Embryonic facial prominence (tissue), 1 donor: Measurements from ENCODE around the gene SPON2.

Source experiments
- DNase-seq: peaks from one replicate; pipeline ENCODE4 v3.0.0-alpha.2; 2016; ENCODE audit errors: extremely low spot score

The SPON2 gene

GRCh38 chr4:1195109-1195671 lies 22.8 kb upstream of the SPON2 start:
- no peak for DNase-seq

DNA sequence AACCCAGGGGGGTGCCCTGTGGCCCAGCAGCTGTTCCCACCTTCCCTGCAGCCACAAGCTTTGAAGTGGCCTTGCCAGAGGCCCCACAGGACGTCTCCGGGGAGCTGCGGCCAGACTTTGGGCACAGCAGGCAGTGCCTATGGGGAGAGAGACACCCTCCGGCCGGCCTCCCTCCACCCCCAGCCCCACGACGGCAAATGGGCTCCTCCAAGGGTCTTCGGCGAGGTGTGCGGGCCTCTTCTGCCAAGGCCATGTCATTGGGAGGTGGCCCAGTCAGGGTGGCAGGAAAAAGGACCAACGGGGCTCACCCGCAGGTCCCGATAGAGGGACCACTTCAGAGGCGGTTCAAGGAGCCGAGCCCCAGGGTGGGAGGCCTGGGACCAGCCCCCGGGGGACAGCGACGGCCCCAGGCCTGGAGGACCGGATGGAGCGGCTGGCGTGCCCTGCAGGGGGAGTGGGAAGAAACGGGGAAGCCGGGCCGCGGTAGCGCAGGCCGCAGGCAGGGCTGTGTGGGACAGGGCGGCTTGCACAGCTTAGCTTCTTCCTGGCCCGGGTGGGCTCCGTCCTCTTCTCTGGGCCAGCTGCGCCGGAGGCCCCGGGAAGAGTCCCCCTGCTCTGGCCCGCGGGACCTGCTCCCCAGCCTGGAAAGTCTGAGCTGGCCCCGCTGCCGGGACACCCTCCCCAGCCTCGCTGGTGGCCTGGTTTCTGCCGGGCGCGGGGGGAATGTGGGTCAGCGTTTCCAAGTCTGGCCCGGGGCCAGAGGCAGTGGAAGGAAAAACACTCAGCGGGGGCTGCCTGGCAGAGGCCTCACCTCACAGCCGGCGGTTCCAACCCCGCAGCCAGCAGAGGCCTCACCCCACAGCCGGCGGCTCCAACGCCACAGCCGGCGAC lies 21.9 kb upstream of the SPON2 start:
- no peak for DNase-seq

DNA sequence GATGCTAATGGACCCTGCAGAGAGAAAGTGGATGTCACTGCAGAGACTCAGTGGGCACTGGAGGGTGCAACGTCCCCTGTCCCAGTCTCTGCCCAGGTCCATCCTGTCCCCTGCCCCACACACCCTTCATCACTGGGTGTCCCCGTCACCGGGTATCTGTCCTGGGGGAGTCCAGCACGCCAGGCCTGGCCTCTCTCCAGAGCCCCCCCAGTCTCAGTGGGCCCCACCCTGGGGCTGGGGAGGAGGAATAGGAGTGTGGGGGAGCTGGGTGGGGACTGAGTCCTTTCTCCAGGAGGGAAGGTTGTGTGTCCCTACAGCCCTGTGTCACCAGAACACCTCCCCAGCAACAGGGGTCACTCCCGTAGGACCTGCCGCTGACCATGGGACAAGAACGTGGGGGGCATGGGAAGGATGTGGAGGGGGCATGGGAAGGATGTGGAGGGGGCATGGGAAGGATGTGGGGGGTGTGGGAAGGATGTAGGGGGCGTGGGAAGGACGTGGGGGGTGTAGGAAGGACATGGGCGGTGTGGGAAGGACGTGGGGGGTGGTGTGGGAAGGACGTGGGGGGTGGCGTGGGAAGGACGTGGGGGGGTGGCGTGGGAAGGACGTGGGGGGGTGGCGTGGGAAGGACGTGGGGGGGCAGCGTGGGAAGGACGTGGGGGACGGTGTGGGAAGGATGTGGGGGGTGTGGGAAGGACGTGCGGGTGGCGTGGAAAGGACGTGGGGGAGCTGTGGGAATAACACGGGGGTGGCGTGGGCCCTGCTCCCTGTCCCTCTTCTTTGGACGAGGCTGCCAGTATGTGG lies 21.0 kb upstream of the SPON2 start:
- DNase-seq, result no peak

DNA sequence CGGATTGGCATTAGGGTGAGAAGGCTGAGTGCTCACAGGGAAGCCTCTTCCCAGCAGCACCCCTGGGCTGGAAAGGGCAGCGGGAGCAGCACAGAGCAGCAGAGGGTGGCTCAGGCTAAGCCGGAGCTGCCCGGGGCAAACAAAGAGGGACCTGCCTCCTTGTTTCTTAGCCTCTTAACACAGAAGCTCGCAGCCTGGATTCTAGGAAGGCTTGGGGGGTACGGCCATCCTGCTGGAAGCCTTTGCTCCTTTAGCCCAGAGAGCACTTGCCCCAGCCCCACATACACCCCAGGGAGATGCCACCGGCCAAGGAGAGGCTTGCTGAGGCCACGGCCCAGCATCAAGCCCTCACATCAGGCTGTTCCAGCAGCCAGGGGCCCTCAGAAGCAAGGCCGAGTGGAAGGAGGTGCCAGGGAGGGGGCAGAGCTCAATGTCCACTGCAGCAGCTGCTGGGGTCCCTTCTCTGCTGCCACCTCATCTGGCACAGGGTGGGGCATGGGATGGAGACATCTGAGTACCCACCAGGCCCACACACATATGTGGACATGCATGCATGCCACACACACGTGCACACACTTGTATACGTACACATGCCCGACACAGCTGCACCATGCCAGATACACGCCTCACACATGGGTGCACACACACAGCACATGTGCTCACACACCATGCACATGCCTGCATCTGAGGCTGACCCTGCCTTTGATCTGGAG lies 20.3 kb upstream of the SPON2 start:
- DNase-seq, result no peak

DNA sequence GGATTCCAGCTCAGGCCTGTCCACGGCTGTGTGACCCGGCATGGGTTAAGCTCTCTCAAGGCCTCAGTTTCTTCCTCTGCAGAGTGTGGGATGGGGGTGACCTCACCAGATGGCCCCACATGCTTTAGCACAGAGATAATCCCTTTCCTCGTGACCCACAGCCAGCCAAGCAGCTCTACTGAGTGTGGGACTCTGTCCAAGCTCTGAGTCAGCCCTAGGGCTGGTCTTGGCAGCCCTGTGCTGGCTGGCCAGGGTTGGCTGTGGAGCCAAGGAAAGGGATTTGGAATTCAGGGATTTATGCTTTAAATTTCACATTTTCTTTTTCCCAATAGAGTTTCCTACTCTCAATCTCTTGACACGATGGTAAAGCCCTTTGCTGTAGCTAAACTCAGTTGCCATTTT lies 19.7 kb upstream of the SPON2 start:
- DNase-seq, result no peak

GRCh38 chr4:1191621-1192020 lies 19.2 kb upstream of the SPON2 start:
- DNase-seq, result no peak

- DNase-seq, result no peak
Measured at GRCh38 chr4:1187182-1187581, 14.8 kb upstream of the SPON2 start.

GRCh38 chr4:1183985-1184773 lies 11.8 kb upstream of the SPON2 start:
- no peak for DNase-seq

- DNase-seq, result no peak
Measured at GRCh38 chr4:1182313-1182712, 9.9 kb upstream of the SPON2 start.

DNA sequence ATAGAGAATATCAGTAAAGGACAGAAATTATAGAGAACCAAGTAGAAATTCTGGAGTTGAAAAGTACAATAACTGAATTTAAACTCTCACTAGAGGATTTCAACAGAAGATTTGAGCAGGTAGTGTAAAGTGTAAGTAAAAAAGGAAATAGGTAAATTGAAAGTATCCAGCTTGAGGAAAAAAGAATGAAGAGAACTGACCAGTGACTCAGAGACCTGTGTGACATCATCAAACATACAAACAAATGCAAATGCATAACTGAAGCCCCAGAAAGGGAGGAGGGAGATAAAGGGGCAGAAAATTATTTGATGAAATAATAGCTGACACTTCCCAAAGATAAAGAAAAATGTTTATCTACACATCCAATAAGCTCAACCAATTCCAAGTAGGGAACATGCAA lies 8.3 kb upstream of the SPON2 start:
- no peak for DNase-seq

- no peak for DNase-seq
Measured at GRCh38 chr4:1179976-1180375, 7.6 kb upstream of the SPON2 start.

- DNase-seq, result peak; percentile 3
Measured at GRCh38 chr4:1179089-1179441, 6.7 kb upstream of the SPON2 start.

DNA sequence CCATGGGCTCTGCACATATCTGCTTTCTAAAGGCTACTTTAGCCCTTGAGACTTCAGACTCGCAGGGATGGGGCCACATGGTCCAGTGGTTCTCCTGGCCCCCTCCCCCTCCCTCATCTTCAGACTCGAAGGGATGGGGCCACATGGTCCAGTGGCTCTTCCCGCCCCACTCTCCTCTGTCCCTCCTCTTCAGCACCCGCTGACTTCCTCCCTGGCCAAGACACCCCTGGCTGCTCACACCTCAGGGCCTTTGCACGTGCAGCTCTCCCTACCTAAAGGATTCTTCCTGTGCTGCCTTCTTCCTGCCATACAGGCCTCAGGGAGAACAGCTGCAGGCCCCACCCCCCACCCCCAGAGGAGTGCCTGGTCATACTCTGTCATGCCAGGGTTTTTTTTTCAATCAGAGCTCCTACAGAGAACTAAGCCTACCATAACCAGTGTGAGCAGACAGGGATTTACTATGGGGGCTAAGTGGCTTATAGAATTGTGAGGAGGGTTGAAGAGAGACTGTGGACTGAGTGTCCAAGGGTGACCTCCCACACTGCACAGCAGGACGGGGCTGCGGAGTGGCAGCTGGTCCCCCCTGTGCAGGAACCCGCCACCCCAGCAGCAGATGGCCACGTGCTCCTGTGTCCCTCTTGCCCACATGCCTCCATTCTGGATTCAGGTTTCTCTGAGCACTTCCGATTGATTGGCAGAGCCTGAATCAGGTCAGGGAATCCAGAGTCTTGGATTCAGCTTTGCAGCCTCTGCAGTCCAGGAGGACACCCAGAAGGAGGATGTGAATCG lies 6.1 kb upstream of the SPON2 start:
- no peak for DNase-seq

GRCh38 chr4:1177274-1178141 lies 5.1 kb upstream of the SPON2 start:
- DNase-seq, result peak; percentile 6

GRCh38 chr4:1176398-1177273 lies 4.3 kb upstream of the SPON2 start:
- DNase-seq, result peak; percentile 4

DNA sequence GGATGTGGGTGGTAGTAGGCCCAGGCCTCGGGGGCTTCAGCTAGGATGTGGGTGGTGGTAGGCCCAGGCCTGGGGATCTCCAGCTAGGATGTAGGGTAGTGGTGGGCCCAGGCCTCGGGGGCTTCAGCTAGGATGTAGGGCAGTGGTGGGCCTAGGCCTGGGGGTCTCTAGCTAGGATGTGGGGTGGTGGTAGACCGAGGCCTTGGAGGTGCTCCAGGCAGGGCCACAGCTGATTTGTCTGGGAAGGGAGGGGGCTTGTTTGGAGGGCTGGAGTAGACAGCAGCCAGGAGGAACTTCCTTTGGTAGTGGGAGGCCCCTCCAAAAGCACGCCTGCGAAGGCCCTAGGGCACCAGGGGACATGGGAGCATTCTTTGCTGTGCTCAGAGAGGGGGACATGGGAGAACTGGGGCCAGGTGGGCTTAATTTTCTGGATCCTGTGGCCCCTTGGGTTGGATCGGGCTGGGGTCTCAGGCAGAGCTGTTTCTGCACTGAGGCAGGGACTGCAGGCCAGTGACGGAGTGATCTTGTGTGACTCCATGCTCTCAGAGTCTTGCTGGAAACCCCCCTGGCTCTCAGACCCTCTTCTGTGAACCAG lies 3.3 kb upstream of the SPON2 start:
- peak; percentile 3 for DNase-seq

- peak; percentile 5 for DNase-seq
Measured at GRCh38 chr4:1174941-1175634, 2.7 kb upstream of the SPON2 start.
